Spleen (tissue), 3 donors: Measurements from ENCODE around the gene GRAP2.

Experiments
- POLR2A ChIP-seq, 3 donors: fragments of 450-650 bp; IDR thresholded peaks; one replicate each; pipeline ENCODE4 v1.5.1; 2017; ENCODE audit warnings: antibody characterized with exemption in 3 of 3, mild to moderate bottlenecking in 1 of 3
- POLR2AphosphoS5 ChIP-seq, 3 donors: sonication (generic); formaldehyde crosslinking; IDR thresholded peaks; one replicate each; pipeline ENCODE4 v1.5.1; 2017; ENCODE audit warnings: antibody characterized with exemption in 3 of 3

GRCh38 chr22:39901565-39902146 lies 772 bp downstream of the GRAP2 start:
- TF ChIP-seq POLR2AphosphoS5 (IDR thresholded peaks at IDR 0.05) (no peak), POLR2A (IDR thresholded peaks at IDR 0.05) (no peak)
